Stimulated activated CD8-positive, alpha-beta memory T cell treated with anti-CD3 and anti-CD28 coated beads, Interleukin-15, amount 100 ng/mL, for 1 hour (primary cell): Measurements from ENCODE around the gene RILPL1.

Experiments
- DNase-seq: peaks from one replicate; pipeline ENCODE4 v3.0.0-alpha.2; 2020; ENCODE audit warnings: low read depth

RILPL1 gene

DNA sequence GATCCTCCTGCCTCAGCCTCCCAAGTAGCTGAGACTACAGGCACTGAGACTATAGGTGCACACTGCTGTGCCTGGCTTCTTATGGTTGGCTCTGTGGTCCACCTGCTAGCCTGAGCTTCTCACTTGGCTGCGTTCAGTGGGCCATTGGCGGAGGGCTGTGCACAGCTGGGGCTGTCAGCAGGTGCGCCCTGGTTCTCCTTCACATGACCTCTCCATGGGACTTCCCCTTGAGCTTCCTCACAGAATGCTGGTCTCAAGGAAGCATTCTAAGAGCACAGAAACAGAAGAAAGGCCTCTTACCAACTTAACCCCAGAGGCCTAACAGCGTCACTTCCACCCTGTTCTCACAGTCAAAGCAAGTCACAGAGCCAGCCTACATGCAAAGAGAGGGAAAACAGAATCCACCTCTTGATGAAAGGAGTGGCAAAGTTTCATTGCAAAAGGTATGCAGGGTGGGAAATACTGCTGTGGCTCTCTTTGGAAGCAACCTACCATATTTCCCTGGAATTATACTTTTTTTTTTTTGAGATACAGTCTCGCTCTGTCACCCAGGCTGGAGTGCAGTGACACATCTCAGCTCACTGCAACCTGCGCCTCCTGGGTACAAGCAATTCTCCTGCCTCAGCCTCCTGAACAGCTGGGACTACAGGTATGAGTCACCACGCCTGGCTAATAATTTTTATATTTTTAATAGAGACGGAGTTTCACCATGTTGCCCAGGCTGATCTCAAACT is 106.3 kb downstream of the RILPL1 start:
- DNase-seq, result no peak

DNA sequence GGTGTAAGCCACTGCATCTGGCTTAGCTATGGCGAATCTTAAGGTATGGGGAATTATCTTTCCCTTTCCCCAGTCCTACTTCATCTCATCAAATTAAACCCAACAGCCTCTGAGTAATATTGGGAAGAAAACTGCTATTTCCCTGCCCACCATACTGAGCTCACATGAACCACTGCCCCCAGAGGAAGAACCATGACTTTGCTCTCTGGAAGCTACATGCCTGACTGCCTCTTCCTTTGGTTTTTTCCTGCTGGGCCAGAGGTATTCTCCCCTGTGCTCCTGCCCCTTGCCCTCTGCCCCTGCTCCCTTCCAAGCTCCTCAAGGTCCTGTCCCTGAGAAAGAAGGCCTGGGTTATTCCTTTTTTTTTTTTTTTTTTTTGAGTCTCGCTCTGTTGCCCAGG is 112.2 kb downstream of the RILPL1 start:
- DNase-seq, result no peak
